Measurements from ENCODE around the gene TLR7. TPM values are rescaled to one million over a fixed set of nuclear protein-coding genes. Genes with fewer than 3 reads are reported as not detected.

The TLR7 gene
- total and polyA plus RNA-seq, 2 of the 4 experiments (the other 2 are of a cell fraction) = not detected

DNA sequence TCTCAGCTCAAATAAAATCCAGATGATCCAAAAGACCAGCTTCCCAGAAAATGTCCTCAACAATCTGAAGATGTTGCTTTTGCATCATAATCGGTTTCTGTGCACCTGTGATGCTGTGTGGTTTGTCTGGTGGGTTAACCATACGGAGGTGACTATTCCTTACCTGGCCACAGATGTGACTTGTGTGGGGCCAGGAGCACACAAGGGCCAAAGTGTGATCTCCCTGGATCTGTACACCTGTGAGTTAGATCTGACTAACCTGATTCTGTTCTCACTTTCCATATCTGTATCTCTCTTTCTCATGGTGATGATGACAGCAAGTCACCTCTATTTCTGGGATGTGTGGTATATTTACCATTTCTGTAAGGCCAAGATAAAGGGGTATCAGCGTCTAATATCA, 20.9 kb downstream of the TLR7 start:
- Histone ChIP-seq H4K20me1 (ENCODE audit: insufficient read depth, low read length) (no peaks in the 10 kb centered on the region), H3K9ac (ENCODE audit: low read depth, low read length) (no peak overlapping the region), H2AK5ac (ENCODE audit: low read depth, low read length) (no peak overlapping the region), H2BK15ac (ENCODE audit: low read depth, low read length) (no peak overlapping the region), H2BK20ac (ENCODE audit: low read depth, low read length) (no peak overlapping the region), H2AFZ (replicated peaks; ENCODE audit: low read length, poor library complexity) (no peak overlapping the region), H3K9me1 (ENCODE audit: insufficient read depth, low read length) (no peaks in the 10 kb centered on the region), H4K91ac (ENCODE audit: insufficient read depth, low read depth, low read length) (no peak overlapping the region), H3K56ac (ENCODE audit: extremely low read depth, insufficient read depth, low read length) (no peak overlapping the region), H3K4me1 (ENCODE audit: control insufficient read depth, insufficient read depth, low read length) (no peaks in the 10 kb centered on the region), H3K4me2 (ENCODE audit: low read depth, low read length) (no peak overlapping the region), H3K14ac (replicated peaks; ENCODE audit: low read depth, low read length) (no peak overlapping the region), H2BK5ac (ENCODE audit: low read depth, low read length, poor library complexity, severe bottlenecking) (no peak overlapping the region), H3K36me3 (ENCODE audit: control insufficient read depth, insufficient read depth, low read length) (no peaks in the 10 kb centered on the region), H2BK120ac (ENCODE audit: low read depth, low read length) (no peak overlapping the region), H3K4me3 (ENCODE audit: insufficient read depth, low read depth, low read length) (no peak overlapping the region), H3K9me3 (ENCODE audit: control insufficient read depth, insufficient read depth, low read length) (no peaks in the 10 kb centered on the region), H3K4ac (ENCODE audit: low read depth, low read length) (no peak overlapping the region), H4K8ac (ENCODE audit: low read depth in 2 of 2, low read length in 2 of 2) (no peak overlapping the region), H3K18ac (ENCODE audit: low read depth, low read length) (no peak overlapping the region), H3K27ac (ENCODE audit: insufficient read depth, low read length) (no peak overlapping the region), H4K5ac (ENCODE audit: low read depth, low read length) (no peak overlapping the region), H3K23ac (ENCODE audit: low read depth, low read length) (no peak overlapping the region), H2AK9ac (replicated peaks; ENCODE audit: low read depth, low read length, poor library complexity) (no peak overlapping the region), H3K27me3 (ENCODE audit: control insufficient read depth, insufficient read depth, low read length) (no peaks in the 10 kb centered on the region; the same call in 1 of the 2 replicates), H3K79me1 (ENCODE audit: low read depth in 1 of 2, low read length in 2 of 2) (no peaks in the 10 kb centered on the region)
- intact Hi-C loops (cut with micrococcal nuclease) (no loop called here), in situ Hi-C loops (cut with MboI; ENCODE audit: low sequenced_read_pairs) (no loop called here), dilution Hi-C loops (cut with HindIII; ENCODE audit: low sequenced_read_pairs, unreplicated experiment) (no loop called here)
- no CpG with 5 or more reads among the region's 3 CpGs for WGBS, 2 experiments (ENCODE audit: extremely low coverage in 2 of 2, insufficient read length in 1 of 2)
- TF ChIP-seq FOS (IDR thresholded peaks at IDR 0.05; ENCODE audit: low read depth, low read length) (no peak), RCOR1 (IDR thresholded peaks at IDR 0.05; ENCODE audit: insufficient replicate concordance, low read length) (no peak)
- TF ChIP-seq, protein P1, sequence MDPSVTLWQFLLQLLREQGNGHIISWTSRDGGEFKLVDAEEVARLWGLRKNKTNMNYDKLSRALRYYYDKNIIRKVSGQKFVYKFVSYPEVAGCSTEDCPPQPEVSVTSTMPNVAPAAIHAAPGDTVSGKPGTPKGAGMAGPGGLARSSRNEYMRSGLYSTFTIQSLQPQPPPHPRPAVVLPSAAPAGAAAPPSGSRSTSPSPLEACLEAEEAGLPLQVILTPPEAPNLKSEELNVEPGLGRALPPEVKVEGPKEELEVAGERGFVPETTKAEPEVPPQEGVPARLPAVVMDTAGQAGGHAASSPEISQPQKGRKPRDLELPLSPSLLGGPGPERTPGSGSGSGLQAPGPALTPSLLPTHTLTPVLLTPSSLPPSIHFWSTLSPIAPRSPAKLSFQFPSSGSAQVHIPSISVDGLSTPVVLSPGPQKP (IDR thresholded peaks at IDR 0.05; ENCODE audit: borderline replicate concordance, low read depth, low read length) = no peak
- no peak for ATAC-seq (ENCODE audit: low read depth)
- ChIA-PET CTCF (no interaction called here), POLR2A (ENCODE audit: unreplicated experiment) (no interaction called here)
- no TSS peak for BruUV-seq (replicated peaks)
- no peak for DNase-seq
